Heart right ventricle (tissue), 16 donors: ENCODE measurements around the gene ANKMY2. TPM values are rescaled to one million over a fixed set of nuclear protein-coding genes. Genes with fewer than 3 reads are reported as not detected.
"Not testable (repeated sequence)": the region's sequence is repeated elsewhere in the genome, so short reads cannot be mapped to it uniquely, and the experiment has no call there.

Source experiments
- ATAC-seq, 8 donors: fragments of 200-7000 bp; cut with Tn5 transposase; one replicate each; pipeline ENCODE4 v1.9.1; 2020; ENCODE audit warnings: mild to moderate bottlenecking in 8 of 8, moderate library complexity in 8 of 8, moderate number of reproducible peaks in 1 of 8
- DNase-seq, 2 donors: peaks; one replicate each; pipeline ENCODE4 v3.0.0-alpha.2; 2020
- H3K27ac ChIP-seq, 10 donors: fragments of 200-600 bp; sonication (generic) in 2 of 10; one replicate each; pipeline versions ENCODE4 v1.5.0 to v1.8.0; 2020 to 2022; ENCODE audit warnings: mild to moderate bottlenecking in 3 of 10
- H3K27me3 ChIP-seq, 7 donors: fragments of 200-600 bp; one replicate each; pipeline ENCODE4 v1.8.0; 2021 to 2022; ENCODE audit warnings: mild to moderate bottlenecking in 2 of 7
- H3K36me3 ChIP-seq, 9 donors: fragments of 200-600 bp; sonication (generic) in 1 of 9; one replicate each; pipeline versions ENCODE4 v1.5.0 to v1.8.0; 2020 to 2022; ENCODE audit warnings: mild to moderate bottlenecking in 2 of 9
- H3K4me1 ChIP-seq, 9 donors: fragments of 200-600 bp; sonication (generic) in 1 of 9; one replicate each; pipeline versions ENCODE4 v1.5.0 to v1.8.0; 2020 to 2022; ENCODE audit warnings: mild to moderate bottlenecking in 4 of 9
- H3K4me3 ChIP-seq, 10 donors: fragments of 200-600 bp; sonication (generic) in 2 of 10; one replicate each; pipeline versions ENCODE4 v1.5.0 to v1.8.0; 2020 to 2022; ENCODE audit warnings: mild to moderate bottlenecking in 7 of 10, moderate library complexity in 2 of 10
- H3K9me3 ChIP-seq, 11 donors: fragments of 200-600 bp in 10 of 11; sonication (generic) in 2 of 11; one replicate each; pipeline versions ENCODE4 v1.5.0 to v1.8.0; 2013 to 2022; ENCODE audit warnings: mild to moderate bottlenecking in 2 of 11, control low read depth in 1 of 11, moderate library complexity in 1 of 11
- CTCF ChIP-seq, 9 donors: fragments of 200-600 bp; sonication (generic) in 2 of 9; IDR thresholded peaks; one replicate each; pipeline versions ENCODE4 v1.5.0 to v1.8.0; 2021 to 2022; ENCODE audit warnings: antibody characterized with exemption in 9 of 9, mild to moderate bottlenecking in 5 of 9, moderate library complexity in 1 of 9
- WGBS, 2 donors: extraction: QIAGEN DNeasy Blood & Tissue Kit; methylation state at CpG; one replicate each; pipeline ENCODE4 v1.1.7; 2013; ENCODE audit warnings: inconsistent platforms in 1 of 2; 5-methylcytosine and 5-hydroxymethylcytosine counted together
- intact Hi-C, 10 donors: fragments of 100-400 bp; cut with DNase I; formaldehyde crosslinking; loops; one replicate each; pipeline versions ENCODE4 v1.11.1 to v1.14.2; 2022
- polyA plus RNA-seq, 2 donors: library from polyadenylated mRNA; stranded (reverse); fragments of 200-250 nt; gene quantifications; one replicate each; pipeline ENCODE4 v1.2.3, GENCODE V29; 2013
- total RNA-seq, 10 donors: library from RNA; stranded (reverse); fragmentation: NEBNext Ultra II Directional in 3 of 10; extraction: Animal tissue kit (Norgen Biotek cat#: 25700) in 3 of 10; gene quantifications; one replicate each; pipeline versions ENCODE4 v1.2.1 to v1.2.4, GENCODE V29; 2021 to 2023
- donor health status: Arrhythmogenic right ventricular cardiomyopathy.
- donor health status: ischemic (EF 13 %, LVEDD 7.1; RV severe dilation, severe dysfunction).
- donor health status: healthy with polysubstance abuse.
- donor health status: DM: no; HTN: yes; CAD: no.
- donor health status: DM: no; HTN: no; CAD: no.
- donor health status: ischemic (EF 25% LVEDD 6.9; RV normal size, moderate dysfunction).
- donor health status: ischemic (EF 25% LVEDD 5.7; RV mildly dilated, moderate dysfunction).
- donor health status: healthy.
- donor health status: DM: yes; HTN: yes; CAD: no.
- donor health status: Ischemic cardiomyopathy.
- donor health status: ischemic (EF 35%, LVEDD 5.7; RV mildly dilated, moderate dysfunction).
- donor health status: nonischemic (EF 11% LVEDD 7.7; RV severe dilation, severe dysfunction).
- donor health status: DM: yes; HTN: yes; CAD: no.
- donor health status: PGD.
- donor health status: ischemic (EF 29% LVEDD 5.4; RV normal size, mild dysfunction).
- donor health status: nonischemic (EF 23%, LVEDD 6.1; RV moderate dilation, normal function).

ANKMY2 gene
- total and polyA plus RNA-seq, 12 donors = 10.7 to 46.7 (median 32.8) TPM

- H3K27me3 ChIP-seq = no peaks in the 10 kb centered on the region
- no peak overlapping the region for H3K27ac ChIP-seq
- H3K9me3 ChIP-seq = no peaks in the 10 kb centered on the region
- H3K4me1 ChIP-seq = no peaks in the 10 kb centered on the region
- no peak overlapping the region for H3K4me3 ChIP-seq
- WGBS, 2 donors = 51 to 64% methylated on average over 4 of the region's 4 CpGs
- ATAC-seq = no peak
- intact Hi-C loops = no loop called here
- H3K36me3 ChIP-seq = peaks cover 0 to 63% (median 30%) of the 10 kb centered on the region in 9 donors
- DNase-seq = no peak
- no peak for TF ChIP-seq CTCF (IDR thresholded peaks at IDR 0.05)
Observed at GRCh38 chr7:16598015-16598414, 47.5 kb downstream of the ANKMY2 start.

- H3K4me1 ChIP-seq, H3K27ac ChIP-seq, H3K27me3 ChIP-seq, ATAC-seq, H3K4me3 ChIP-seq, DNase-seq, intact Hi-C loops, H3K9me3 ChIP-seq: not testable (repeated sequence)
- H3K36me3 ChIP-seq = peaks cover 0 to 39% (median 10%) of the 10 kb centered on the region in 9 donors
- 68 to 74% methylated on average over 4 of the region's 4 CpGs for WGBS, 2 donors
Observed at GRCh38 chr7:16595596-16595995, 50.0 kb downstream of the ANKMY2 start.

- H3K9me3 ChIP-seq = no peaks in the 10 kb centered on the region
- H3K27me3 ChIP-seq = no peaks in the 10 kb centered on the region
- ATAC-seq (no peak), DNase-seq (no peak)
- no peak overlapping the region for H3K27ac ChIP-seq
- 88 to 91% methylated on average over 1 of the region's 1 CpG for WGBS, 2 donors
- H3K36me3 ChIP-seq = peaks cover 0 to 30% (median 1%) of the 10 kb centered on the region in 9 donors
- peaks cover 0 to 5% (median 0%) of the 10 kb centered on the region in 9 donors for H3K4me1 ChIP-seq
- intact Hi-C loops = no loop called here
- TF ChIP-seq CTCF (IDR thresholded peaks at IDR 0.05) = no peak
- no peak overlapping the region for H3K4me3 ChIP-seq
Observed at GRCh38 chr7:16594676-16595075, 50.9 kb downstream of the ANKMY2 start.

- H3K9me3 ChIP-seq = no peaks in the 10 kb centered on the region
- intact Hi-C loops = no loop called here
- DNase-seq = no peak
Observed at GRCh38 chr7:16594061-16594460, 51.5 kb downstream of the ANKMY2 start.

More at GRCh38 chr7:16594061-16594460, 51.5 kb downstream of the ANKMY2 start:
- H3K36me3 ChIP-seq = peaks cover 0 to 23% (median 0%) of the 10 kb centered on the region in 9 donors
- no peaks in the 10 kb centered on the region for H3K27me3 ChIP-seq
- H3K4me1 ChIP-seq = peaks cover 0 to 7% (median 0%) of the 10 kb centered on the region in 9 donors
- no peak for ATAC-seq
- TF ChIP-seq CTCF (IDR thresholded peaks at IDR 0.05) = no peak
- H3K4me3 ChIP-seq = no peak overlapping the region
- no peak overlapping the region for H3K27ac ChIP-seq
